ENCODE measurements around the gene TRMT2A.

The TRMT2A gene

DNA sequence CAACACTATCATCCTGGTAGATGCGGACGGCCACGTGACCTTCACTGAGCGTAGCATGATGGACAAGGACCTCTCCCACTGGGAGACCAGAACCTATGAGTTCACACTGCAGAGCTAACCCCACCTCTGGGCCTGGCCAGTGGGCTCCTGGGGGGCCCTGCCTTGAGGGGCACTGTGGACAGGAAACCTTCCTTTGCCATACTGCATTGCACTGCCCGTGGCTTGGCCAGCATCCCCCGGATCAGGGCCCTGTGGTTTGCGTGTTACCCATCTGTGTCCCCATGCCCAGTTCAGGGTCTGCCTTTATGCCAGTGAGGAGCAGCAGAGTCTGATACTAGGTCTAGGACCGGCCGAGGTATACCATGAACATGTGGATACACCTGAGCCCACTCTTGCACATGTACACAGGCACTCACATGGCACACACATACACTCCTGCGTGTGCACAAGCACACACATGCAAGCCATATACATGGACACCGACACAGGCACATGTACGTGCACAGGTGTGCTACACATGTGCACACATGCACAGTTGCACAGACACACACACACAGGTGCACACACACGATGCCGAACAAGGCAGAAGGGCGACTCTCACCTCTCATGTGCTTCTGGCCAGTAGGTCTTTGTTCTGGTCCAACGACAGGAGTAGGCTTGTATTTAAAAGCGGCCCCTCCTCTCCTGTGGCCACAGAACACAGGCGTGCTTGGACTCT, 52.3 kb downstream of the TRMT2A start:
- H3F3A ChIP-seq (ENCODE audit: insufficient read depth, low read length), result no peaks in the 10 kb centered on the region
- no peaks in the 10 kb centered on the region for H3K4me1 ChIP-seq (ENCODE audit: low read length)
- no peak for DNase-seq
- H3K9ac ChIP-seq (ENCODE audit: low read length), result no peak overlapping the region
- no peak overlapping the region for H3K4me2 ChIP-seq (ENCODE audit: low read depth, low read length)
- no peaks in the 10 kb centered on the region for H4K20me1 ChIP-seq (ENCODE audit: insufficient read depth, low read length)
- H3K9me3 ChIP-seq (replicated peaks; ENCODE audit: insufficient read depth, low read length), result no peaks in the 10 kb centered on the region
- no peak overlapping the region for H3K4me3 ChIP-seq (ENCODE audit: low read length)
- H3K27ac ChIP-seq (ENCODE audit: low read length), result no peak overlapping the region
- no peak overlapping the region for H2AFZ ChIP-seq (ENCODE audit: low read length)
- no peaks in the 10 kb centered on the region for H3K9me2 ChIP-seq (replicated peaks; ENCODE audit: insufficient read depth, low read length)
- TF ChIP-seq EZH2 (optimal IDR thresholded peaks at IDR 0.05; ENCODE audit: low read depth, low read length) (no peak), EZH2phosphoT487 (IDR thresholded peaks at IDR 0.05; ENCODE audit: low read length) (no peak)
- TF ChIP-seq, protein P1, sequence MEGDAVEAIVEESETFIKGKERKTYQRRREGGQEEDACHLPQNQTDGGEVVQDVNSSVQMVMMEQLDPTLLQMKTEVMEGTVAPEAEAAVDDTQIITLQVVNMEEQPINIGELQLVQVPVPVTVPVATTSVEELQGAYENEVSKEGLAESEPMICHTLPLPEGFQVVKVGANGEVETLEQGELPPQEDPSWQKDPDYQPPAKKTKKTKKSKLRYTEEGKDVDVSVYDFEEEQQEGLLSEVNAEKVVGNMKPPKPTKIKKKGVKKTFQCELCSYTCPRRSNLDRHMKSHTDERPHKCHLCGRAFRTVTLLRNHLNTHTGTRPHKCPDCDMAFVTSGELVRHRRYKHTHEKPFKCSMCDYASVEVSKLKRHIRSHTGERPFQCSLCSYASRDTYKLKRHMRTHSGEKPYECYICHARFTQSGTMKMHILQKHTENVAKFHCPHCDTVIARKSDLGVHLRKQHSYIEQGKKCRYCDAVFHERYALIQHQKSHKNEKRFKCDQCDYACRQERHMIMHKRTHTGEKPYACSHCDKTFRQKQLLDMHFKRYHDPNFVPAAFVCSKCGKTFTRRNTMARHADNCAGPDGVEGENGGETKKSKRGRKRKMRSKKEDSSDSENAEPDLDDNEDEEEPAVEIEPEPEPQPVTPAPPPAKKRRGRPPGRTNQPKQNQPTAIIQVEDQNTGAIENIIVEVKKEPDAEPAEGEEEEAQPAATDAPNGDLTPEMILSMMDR (IDR thresholded peaks at IDR 0.05; ENCODE audit: low read length), result no peak
- H3K79me2 ChIP-seq (ENCODE audit: low read length), result no peaks in the 10 kb centered on the region
- H3K36me3 ChIP-seq (replicated peaks; ENCODE audit: insufficient read depth, low read length), result no peaks in the 10 kb centered on the region
- H3K27me3 ChIP-seq (replicated peaks; ENCODE audit: insufficient read depth, low read length), result no peaks in the 10 kb centered on the region

DNA sequence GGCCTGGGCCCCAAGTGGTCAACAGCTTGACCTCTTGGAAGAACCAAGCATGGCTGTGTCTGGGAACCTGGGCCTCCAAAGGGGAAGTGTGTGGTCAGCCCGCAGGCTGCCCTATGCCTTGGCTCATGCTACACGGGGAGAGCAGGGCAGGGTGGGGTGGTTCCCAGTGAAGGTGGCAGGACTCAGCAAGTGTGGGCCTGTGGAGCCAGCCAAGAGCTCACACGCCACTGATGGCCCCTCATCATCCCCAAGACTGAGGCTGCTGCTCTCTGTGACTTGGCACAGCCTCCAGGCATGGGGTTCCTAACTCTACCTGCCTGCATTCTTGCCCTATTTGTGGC, 52.9 kb downstream of the TRMT2A start:
- H3K36me3 ChIP-seq (replicated peaks; ENCODE audit: insufficient read depth, low read length), result no peaks in the 10 kb centered on the region
- H3K27me3 ChIP-seq (replicated peaks; ENCODE audit: insufficient read depth, low read length), result no peaks in the 10 kb centered on the region
- TF ChIP-seq EZH2phosphoT487 (IDR thresholded peaks at IDR 0.05; ENCODE audit: low read length), result no peak
- no peak for TF ChIP-seq EZH2 (optimal IDR thresholded peaks at IDR 0.05; ENCODE audit: low read depth, low read length)
- TF ChIP-seq, protein P1 (IDR thresholded peaks at IDR 0.05; ENCODE audit: low read length), result no peak
- no peaks in the 10 kb centered on the region for H3K4me1 ChIP-seq (ENCODE audit: low read length)
- H3K9me3 ChIP-seq (replicated peaks; ENCODE audit: insufficient read depth, low read length), result no peaks in the 10 kb centered on the region
- no peak for DNase-seq
- no peak overlapping the region for H3K4me2 ChIP-seq (ENCODE audit: low read depth, low read length)
- H3K79me2 ChIP-seq (ENCODE audit: low read length), result no peaks in the 10 kb centered on the region
- no peaks in the 10 kb centered on the region for H3K9me2 ChIP-seq (replicated peaks; ENCODE audit: insufficient read depth, low read length)
- H4K20me1 ChIP-seq (ENCODE audit: insufficient read depth, low read length), result no peaks in the 10 kb centered on the region
- no peak overlapping the region for H2AFZ ChIP-seq (ENCODE audit: low read length)
- no peak overlapping the region for H3K9ac ChIP-seq (ENCODE audit: low read length)
- no peak overlapping the region for H3K4me3 ChIP-seq (ENCODE audit: low read length)
- no peak overlapping the region for H3K27ac ChIP-seq (ENCODE audit: low read length)
- H3F3A ChIP-seq (ENCODE audit: insufficient read depth, low read length), result no peaks in the 10 kb centered on the region

DNA sequence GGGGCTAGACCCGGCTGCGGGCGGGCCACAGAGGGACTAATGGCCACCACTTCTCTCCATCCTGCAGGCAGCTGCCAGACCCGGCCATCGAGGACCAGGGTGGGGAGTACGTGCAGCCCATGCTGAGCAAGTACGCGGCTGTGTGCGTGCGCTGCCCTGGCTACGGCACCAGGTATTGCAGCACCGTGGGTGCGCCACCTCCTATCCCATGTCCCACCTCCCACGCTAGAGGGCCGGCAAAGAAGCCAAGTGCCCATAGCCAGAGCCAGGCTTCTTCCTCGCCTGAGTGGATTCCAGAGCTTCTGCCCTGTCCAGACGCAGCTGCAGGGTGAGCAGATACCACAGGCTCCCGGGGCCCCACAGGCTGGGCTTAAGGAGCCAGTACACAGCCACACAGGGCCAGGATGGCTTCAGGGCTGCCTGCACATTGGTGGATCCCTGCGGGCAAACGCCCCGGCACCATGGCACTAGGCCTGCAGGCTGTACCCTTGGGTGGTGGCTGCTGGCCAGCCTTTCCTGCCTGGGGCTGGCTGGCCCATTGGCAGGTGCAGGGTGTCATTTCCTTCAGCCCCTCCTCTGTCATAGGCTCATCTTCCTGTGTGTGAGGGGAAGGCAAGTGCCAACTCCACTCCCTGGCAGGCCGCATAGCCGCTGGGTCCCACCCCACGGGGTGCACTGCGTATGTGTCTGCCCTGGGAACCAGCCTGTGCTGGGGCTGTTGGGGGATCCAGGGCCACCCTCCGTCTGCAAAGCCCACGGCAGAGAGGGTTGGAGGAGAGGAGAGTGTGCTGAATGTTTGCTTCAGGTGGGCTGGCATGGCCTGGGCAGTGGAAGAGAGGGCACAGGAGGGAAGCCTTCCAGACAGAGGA, 53.5 kb downstream of the TRMT2A start:
- H3K27ac ChIP-seq (ENCODE audit: low read length), result no peak overlapping the region
- H2AFZ ChIP-seq (ENCODE audit: low read length), result no peak overlapping the region
- H3K36me3 ChIP-seq (replicated peaks; ENCODE audit: insufficient read depth, low read length), result no peaks in the 10 kb centered on the region
- no peaks in the 10 kb centered on the region for H3F3A ChIP-seq (ENCODE audit: insufficient read depth, low read length)
- H3K9ac ChIP-seq (ENCODE audit: low read length), result no peak overlapping the region
- H3K4me3 ChIP-seq (ENCODE audit: low read length), result no peak overlapping the region
- DNase-seq, result no peak
- no peaks in the 10 kb centered on the region for H3K9me2 ChIP-seq (replicated peaks; ENCODE audit: insufficient read depth, low read length)
- no peak for TF ChIP-seq EZH2 (optimal IDR thresholded peaks at IDR 0.05; ENCODE audit: low read depth, low read length)
- no peak for TF ChIP-seq EZH2phosphoT487 (IDR thresholded peaks at IDR 0.05; ENCODE audit: low read length)
- TF ChIP-seq, protein P1 (IDR thresholded peaks at IDR 0.05; ENCODE audit: low read length), result no peak
- no peaks in the 10 kb centered on the region for H3K79me2 ChIP-seq (ENCODE audit: low read length)
- H3K4me2 ChIP-seq (ENCODE audit: low read depth, low read length), result no peak overlapping the region
- H3K9me3 ChIP-seq (replicated peaks; ENCODE audit: insufficient read depth, low read length), result no peaks in the 10 kb centered on the region
- no peaks in the 10 kb centered on the region for H4K20me1 ChIP-seq (ENCODE audit: insufficient read depth, low read length)
- H3K4me1 ChIP-seq (ENCODE audit: low read length), result no peaks in the 10 kb centered on the region
- no peaks in the 10 kb centered on the region for H3K27me3 ChIP-seq (replicated peaks; ENCODE audit: insufficient read depth, low read length)
